ENCODE measurements around the gene NANOS3. TPM values are rescaled to one million over a fixed set of nuclear protein-coding genes. Genes with fewer than 3 reads are reported as not detected.
"Not testable (repeated sequence)": the region's sequence is repeated elsewhere in the genome, so short reads cannot be mapped to it uniquely, and the experiment has no call there.

The NANOS3 gene
- total RNA-seq, 1 donor from 2014 or later: not detected

DNA sequence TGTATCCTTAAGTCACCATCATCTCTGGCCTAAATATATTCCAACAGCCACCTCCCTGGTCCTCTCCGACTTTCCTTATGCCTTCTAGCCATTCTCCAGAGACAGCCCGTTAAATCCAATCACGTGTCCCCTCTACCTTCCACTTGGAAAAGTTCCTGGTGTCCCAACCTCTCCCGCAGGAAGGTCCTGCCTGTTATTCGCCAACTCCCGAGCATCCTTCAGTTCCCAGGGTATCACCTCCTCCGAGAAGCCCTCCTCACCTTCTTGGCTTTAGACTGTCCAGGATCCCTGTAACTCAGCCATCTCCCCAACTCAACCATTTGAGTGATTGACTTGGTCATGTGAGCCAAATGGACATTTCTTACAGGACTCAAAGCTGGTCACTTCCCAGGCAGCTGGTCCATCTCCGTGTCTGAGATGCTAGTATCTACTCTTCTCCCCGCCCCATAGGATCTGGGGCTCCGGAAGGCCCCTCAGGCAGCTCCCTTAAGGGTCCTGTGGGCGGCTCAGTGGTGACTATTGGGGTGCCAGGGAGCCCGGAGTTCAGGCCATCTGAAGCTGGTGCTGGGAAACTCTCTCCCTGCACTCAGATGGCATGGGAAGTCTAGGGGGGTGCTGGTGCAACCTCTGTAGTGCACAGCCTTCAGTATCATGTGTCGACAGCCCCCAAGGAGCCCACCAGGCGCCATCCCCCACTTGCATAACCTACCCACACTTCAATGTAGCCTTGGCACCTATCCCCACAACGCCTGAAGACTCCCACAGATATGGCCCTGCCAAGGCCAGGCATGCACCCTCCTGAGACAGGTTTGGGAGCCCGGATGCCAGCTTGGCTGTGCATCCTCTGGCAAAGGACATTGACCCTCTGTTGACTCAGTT lies 27.9 kb upstream of the NANOS3 start:
- no peak overlapping the region for H3K27ac Mint-ChIP-seq (ENCODE audit: unreplicated experiment)
- DNase-seq: no peak
- H3K27me3 Mint-ChIP-seq (ENCODE audit: unreplicated experiment): peaks cover 4% of the 10 kb centered on the region
- peak overlapping the region; percentile 63 for H3K4me3 Mint-ChIP-seq (ENCODE audit: unreplicated experiment)
- H3K9me3 Mint-ChIP-seq (ENCODE audit: unreplicated experiment): peaks cover 2% of the 10 kb centered on the region
- TF ChIP-seq, protein P1, sequence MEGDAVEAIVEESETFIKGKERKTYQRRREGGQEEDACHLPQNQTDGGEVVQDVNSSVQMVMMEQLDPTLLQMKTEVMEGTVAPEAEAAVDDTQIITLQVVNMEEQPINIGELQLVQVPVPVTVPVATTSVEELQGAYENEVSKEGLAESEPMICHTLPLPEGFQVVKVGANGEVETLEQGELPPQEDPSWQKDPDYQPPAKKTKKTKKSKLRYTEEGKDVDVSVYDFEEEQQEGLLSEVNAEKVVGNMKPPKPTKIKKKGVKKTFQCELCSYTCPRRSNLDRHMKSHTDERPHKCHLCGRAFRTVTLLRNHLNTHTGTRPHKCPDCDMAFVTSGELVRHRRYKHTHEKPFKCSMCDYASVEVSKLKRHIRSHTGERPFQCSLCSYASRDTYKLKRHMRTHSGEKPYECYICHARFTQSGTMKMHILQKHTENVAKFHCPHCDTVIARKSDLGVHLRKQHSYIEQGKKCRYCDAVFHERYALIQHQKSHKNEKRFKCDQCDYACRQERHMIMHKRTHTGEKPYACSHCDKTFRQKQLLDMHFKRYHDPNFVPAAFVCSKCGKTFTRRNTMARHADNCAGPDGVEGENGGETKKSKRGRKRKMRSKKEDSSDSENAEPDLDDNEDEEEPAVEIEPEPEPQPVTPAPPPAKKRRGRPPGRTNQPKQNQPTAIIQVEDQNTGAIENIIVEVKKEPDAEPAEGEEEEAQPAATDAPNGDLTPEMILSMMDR (IDR thresholded peaks at IDR 0.05; ENCODE audit: partially characterized antibody, unreplicated experiment): no peak
- no peaks in the 10 kb centered on the region for H3K36me3 Mint-ChIP-seq (ENCODE audit: unreplicated experiment)
- peaks cover 4% of the 10 kb centered on the region for H3K4me1 Mint-ChIP-seq (ENCODE audit: low read depth, unreplicated experiment)

DNA sequence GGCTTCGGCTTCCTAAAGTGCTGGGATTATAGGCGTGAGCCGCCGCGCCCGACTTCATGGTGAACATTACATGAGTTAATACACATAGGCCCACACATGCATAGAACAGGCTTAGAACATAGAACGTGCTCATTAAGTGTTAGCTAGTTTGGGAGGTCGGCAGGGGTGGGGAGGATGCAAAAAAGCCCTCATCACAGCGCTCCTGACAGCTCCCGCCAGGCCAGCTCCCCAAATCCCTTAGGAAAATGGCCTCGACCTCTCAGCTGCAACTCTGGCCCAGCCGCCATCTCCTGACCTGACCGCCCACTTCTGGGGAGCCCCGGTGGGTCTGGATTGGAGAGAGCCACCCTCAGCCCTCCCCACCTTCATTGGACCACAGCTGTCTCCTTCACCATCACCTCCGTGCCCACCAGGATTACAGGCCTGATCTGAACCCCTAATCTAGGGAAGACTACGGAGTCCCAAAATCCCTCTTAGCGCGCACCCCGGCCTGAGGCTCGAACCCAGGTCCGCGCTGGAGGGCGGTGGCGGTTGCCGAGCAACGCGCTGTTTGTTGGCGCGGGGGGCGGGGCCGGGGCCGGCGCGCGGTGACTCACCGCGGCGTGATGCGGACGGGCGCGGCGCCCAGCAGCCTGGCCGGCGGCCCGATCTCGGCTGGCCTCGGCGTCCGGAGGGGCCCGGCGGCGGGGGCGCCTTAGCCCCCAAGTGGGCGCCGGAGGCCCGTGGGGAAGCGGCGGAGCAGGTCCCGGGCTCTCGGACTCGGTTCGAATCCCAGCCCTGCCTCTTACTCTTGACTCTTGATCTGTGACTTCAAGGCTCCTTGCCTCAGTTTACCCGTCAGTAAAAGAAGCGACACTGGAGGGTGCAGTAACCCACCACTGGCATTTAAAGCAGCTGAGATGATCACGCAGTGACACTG lies 26.7 kb upstream of the NANOS3 start:
- no peaks in the 10 kb centered on the region for H3K36me3 Mint-ChIP-seq (ENCODE audit: unreplicated experiment)
- H3K27ac Mint-ChIP-seq (ENCODE audit: unreplicated experiment): no peak overlapping the region
- H3K9me3 Mint-ChIP-seq (ENCODE audit: unreplicated experiment): peaks cover 2% of the 10 kb centered on the region
- peak overlapping the region; percentile 46 for H3K4me3 Mint-ChIP-seq (ENCODE audit: unreplicated experiment)
- peak; percentile 80 for DNase-seq
- TF ChIP-seq, protein P1 (IDR thresholded peaks at IDR 0.05; ENCODE audit: partially characterized antibody, unreplicated experiment): no peak
- peaks cover 4% of the 10 kb centered on the region for H3K4me1 Mint-ChIP-seq (ENCODE audit: low read depth, unreplicated experiment)
- no peaks in the 10 kb centered on the region for H3K27me3 Mint-ChIP-seq (ENCODE audit: unreplicated experiment)

DNA sequence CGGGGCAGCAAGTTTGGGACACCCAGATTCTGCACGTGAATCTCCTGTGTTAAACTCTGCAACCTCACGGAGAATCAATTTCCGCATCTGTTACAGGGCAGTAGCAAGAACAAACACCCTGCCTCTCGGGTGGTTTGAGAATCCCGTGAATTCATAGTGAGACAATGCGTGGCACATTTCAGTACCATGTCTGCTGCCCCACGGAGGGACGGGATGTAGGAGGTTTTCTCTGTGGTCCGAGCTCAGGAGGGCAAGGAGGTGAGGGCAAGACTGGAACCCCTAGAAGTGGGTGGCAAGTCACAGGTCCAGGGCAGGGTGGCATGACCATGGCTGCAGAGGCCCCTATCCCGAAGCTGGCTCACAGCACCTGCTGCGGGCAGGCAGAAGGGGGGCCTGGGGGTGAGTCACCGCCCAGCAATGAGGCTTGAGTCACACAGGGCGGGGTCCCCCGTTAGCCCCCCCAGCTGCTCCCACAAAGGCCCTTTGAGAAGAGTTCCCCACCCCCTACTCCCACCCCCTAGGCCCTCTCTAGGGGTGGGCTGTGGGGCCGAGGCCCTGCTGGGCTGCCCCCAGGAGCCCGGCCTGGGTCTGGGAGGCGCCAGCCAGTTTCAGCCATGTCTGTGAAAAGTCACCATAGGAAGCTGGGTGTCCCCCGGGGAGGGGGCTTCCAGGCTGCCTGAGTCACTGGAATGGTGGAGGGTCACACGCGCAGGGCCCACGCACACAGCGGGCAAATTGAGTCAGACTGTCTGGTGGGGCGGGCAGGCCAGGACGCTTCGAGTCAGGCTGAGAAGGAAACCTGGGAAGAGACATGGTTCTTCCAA lies 25.8 kb upstream of the NANOS3 start:
- Mint-ChIP-seq H3K36me3 (ENCODE audit: unreplicated experiment) (no peaks in the 10 kb centered on the region), H3K27me3 (ENCODE audit: unreplicated experiment) (no peaks in the 10 kb centered on the region), H3K27ac (ENCODE audit: unreplicated experiment) (no peak overlapping the region), H3K4me3 (ENCODE audit: unreplicated experiment) (peak overlapping the region; percentile 46), H3K9me3 (ENCODE audit: unreplicated experiment) (no peaks in the 10 kb centered on the region), H3K4me1 (ENCODE audit: low read depth, unreplicated experiment) (peaks cover 4% of the 10 kb centered on the region)
- TF ChIP-seq, protein P1 (IDR thresholded peaks at IDR 0.05; ENCODE audit: partially characterized antibody, unreplicated experiment): no peak
- no peak for DNase-seq

DNA sequence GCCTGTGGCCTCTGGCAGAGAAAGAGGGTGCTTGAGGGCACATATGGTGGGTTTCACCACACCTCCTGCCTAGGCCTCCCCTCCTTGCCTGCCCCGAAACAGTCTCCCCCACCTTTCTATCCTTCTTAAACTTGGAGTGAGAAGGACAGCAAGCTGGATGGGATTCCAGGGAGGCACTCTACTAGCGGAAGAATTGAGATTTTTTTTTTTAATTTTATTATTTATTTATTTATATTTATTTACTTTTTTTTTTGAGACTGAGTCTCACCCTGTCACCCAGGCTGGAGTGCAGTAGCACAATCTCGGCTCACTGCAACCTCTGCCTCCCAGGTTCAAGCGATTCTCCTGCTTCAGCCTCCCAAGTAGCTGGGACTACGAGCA lies 25.2 kb upstream of the NANOS3 start:
- H3K27ac Mint-ChIP-seq (ENCODE audit: unreplicated experiment); H3K27me3 Mint-ChIP-seq (ENCODE audit: unreplicated experiment); H3K36me3 Mint-ChIP-seq (ENCODE audit: unreplicated experiment); DNase-seq; H3K4me3 Mint-ChIP-seq (ENCODE audit: unreplicated experiment); H3K4me1 Mint-ChIP-seq (ENCODE audit: low read depth, unreplicated experiment); H3K9me3 Mint-ChIP-seq (ENCODE audit: unreplicated experiment): not testable (repeated sequence)

DNA sequence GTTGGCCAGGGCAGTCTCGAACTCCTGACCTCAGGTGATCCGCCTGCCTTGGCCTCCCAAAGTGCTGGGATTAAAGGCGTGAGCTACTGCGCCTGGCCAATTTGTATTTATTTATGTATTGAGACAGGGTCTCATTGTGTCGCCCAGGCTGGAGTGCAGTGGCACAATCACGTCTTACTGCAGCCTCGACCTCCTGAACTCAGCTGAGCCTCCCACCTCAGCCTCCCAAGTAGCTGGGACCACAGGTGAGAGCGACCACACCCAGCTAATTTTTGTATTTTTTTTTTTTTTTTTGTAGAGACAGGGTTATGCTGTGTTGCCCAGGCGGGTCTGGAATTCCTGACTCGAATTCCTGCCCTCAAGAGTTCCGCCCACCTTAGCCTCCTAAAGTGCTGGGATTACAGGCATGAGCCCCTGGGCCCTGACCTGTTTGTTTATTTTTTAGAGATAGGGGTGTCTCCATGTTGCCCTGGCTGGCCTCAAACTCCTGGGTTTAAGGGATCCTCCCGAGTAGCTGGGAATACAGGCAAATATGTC lies 24.7 kb upstream of the NANOS3 start:
- not testable (repeated sequence) for H3K4me1 Mint-ChIP-seq (ENCODE audit: low read depth, unreplicated experiment); H3K36me3 Mint-ChIP-seq (ENCODE audit: unreplicated experiment); H3K27ac Mint-ChIP-seq (ENCODE audit: unreplicated experiment); H3K4me3 Mint-ChIP-seq (ENCODE audit: unreplicated experiment); H3K27me3 Mint-ChIP-seq (ENCODE audit: unreplicated experiment); H3K9me3 Mint-ChIP-seq (ENCODE audit: unreplicated experiment); DNase-seq

Data from glutamatergic neuron (in vitro differentiated cells).